Activated T-helper 1 cell treated with anti-CD3 and anti-CD28 coated beads, Interleukin-12 subunit alpha, Interleukin-12 subunit beta, Interleukin-2, Interleukin-4 antibody, amounts not matched to agents 30 ng/mL and 10 ng/mL and 1 ng/mL, durations not matched to agents 14 hours and 24 hours and 36 hours (primary cell): Measurements from ENCODE around the gene CORO6. TPM values are rescaled to one million over a fixed set of nuclear protein-coding genes. Genes with fewer than 3 reads are reported as not detected.

Experiments
- DNase-seq: peaks from one replicate; pipeline ENCODE4 v3.0.0; 2021; ENCODE audit warnings: low spot score
- H3K27ac Mint-ChIP-seq: one replicate; pipeline ENCODE4 v1.8.0; 2021; ENCODE audit warnings: mild to moderate bottlenecking, mixed read lengths
- H3K27me3 Mint-ChIP-seq: one replicate; pipeline ENCODE4 v1.8.0; 2022; ENCODE audit warnings: mild to moderate bottlenecking, moderate library complexity, mixed read lengths; ENCODE audit not compliant: insufficient read depth
- H3K36me3 Mint-ChIP-seq: one replicate; pipeline ENCODE4 v1.8.0; 2021; ENCODE audit warnings: low read depth, mixed read lengths
- H3K4me1 Mint-ChIP-seq: one replicate; pipeline ENCODE4 v1.8.0; 2021; ENCODE audit warnings: low read depth, mixed read lengths
- H3K4me3 Mint-ChIP-seq: one replicate; pipeline ENCODE4 v1.8.0; 2021; ENCODE audit warnings: mild to moderate bottlenecking, moderate library complexity, mixed read lengths
- H3K9me3 Mint-ChIP-seq: one replicate; pipeline ENCODE4 v1.8.0; 2021; ENCODE audit warnings: mixed read lengths
- intact Hi-C: fragments of 100-400 bp; cut with micrococcal nuclease; formaldehyde crosslinking; loops from one replicate; pipeline ENCODE4 v1.15.1; 2024
- total RNA-seq: library from RNA; stranded (reverse); gene quantifications from 2 replicates; pipeline ENCODE4 v1.2.3, GENCODE V29; 2022

Gene CORO6
- total RNA-seq, 1 donor from 2014 or later = 5.1 TPM

DNA sequence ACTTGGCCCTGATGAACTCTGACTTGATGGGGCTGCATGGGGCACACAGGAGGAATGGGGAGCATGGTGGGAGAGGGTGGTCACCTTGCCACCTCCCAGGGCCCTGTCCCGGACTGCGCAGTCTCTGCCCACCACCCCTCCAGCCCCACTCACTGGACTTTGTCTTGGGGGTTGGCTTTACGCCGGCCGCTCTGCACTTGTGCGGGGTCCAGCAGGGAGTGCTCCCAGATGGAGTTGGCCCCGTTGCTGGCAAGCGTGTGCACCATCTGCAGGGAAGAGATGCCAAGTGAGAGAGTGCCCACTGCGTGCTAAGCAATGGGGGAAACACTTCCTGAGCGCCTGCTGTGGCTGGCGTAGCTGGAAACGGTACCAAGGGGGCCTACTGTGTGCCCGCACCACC lies 39.9 kb downstream of the CORO6 start:
- DNase-seq = no peak
- Mint-ChIP-seq H3K4me3 (no peak overlapping the region), H3K27me3 (no peaks in the 10 kb centered on the region), H3K9me3 (no peaks in the 10 kb centered on the region), H3K4me1 (peaks cover 50% of the 10 kb centered on the region), H3K27ac (no peak overlapping the region), H3K36me3 (peaks cover 22% of the 10 kb centered on the region)
- intact Hi-C loops = no loop called here

DNA sequence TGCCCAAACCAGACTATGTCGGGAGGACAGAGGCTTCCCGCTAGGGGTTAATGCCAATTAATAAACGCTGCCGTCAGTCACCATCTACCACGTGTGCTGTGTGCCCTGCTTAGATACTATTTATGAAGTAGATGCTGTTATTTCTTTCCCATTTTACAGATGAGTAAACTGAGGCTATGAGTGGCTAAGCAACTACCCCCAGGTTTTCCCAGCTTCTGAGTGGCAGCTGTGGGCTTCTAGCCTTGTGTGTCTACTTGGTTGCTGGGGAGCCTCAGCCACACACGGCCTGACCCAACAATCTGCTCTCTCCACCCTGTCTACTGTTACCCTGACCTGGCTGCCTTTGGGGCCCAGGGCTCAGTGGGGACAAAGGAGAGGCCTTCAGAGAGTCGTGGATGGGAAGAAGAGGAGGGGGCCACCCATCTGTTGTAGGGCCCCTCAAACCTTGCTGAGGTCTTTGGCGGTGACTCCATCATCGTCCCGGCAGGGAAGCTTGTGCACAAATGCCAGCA lies 40.4 kb downstream of the CORO6 start:
- Mint-ChIP-seq H3K4me3 (peak overlapping the region; percentile 9), H3K36me3 (peaks cover 25% of the 10 kb centered on the region), H3K9me3 (no peaks in the 10 kb centered on the region), H3K27me3 (no peaks in the 10 kb centered on the region), H3K27ac (no peak overlapping the region), H3K4me1 (peaks cover 45% of the 10 kb centered on the region)
- DNase-seq = no peak
- intact Hi-C loops = no loop called here

DNA sequence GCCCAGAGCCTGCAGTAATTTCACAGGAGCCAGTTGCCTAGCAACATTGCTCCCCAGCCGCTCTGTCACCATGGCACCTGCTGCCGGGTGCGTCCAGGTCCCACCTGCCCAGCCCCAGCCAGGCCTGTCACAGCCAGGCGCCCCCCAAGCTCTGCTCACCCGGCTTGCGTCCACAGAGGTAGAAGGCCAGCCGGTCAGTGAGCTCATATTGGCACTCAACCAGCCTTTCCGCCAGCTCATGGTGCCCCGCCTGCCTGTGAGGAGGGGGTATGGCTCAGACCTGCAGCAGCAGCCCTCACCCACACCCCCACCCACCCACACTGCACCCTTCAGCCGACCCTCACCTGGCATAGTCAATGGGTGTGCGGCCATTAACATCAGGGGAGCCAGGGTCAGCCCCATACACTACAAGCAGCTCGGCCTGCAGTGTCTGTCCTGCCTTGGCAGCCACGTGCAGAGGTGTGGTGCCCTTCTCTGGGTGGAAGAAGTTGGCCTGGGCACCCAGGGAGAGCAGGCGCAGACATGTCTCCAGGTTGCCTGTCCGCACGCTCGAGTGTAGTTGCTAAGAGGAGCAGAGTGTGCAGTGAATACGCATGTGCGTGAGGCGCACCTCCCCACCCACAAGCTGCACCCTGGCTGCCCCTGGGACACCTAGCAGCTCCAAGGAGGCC lies 41.0 kb downstream of the CORO6 start:
- Mint-ChIP-seq H3K9me3 (no peaks in the 10 kb centered on the region), H3K36me3 (peaks cover 25% of the 10 kb centered on the region), H3K4me3 (no peak overlapping the region), H3K4me1 (peaks cover 39% of the 10 kb centered on the region), H3K27ac (no peak overlapping the region), H3K27me3 (no peaks in the 10 kb centered on the region)
- intact Hi-C loops = no loop called here
- DNase-seq = no peak

GRCh38 chr17:29579866-29580771 lies 42.6 kb downstream of the CORO6 start:
- no peak overlapping the region for H3K4me3 Mint-ChIP-seq
- no peaks in the 10 kb centered on the region for H3K9me3 Mint-ChIP-seq
- no peaks in the 10 kb centered on the region for H3K27me3 Mint-ChIP-seq
- intact Hi-C loops = loop anchor here (1.0 kb wide), 4 partner anchors 9 to 351 kb away; partner anchors contain the start of gene GIT1
- DNase-seq = peak; percentile 79
- H3K36me3 Mint-ChIP-seq = peaks cover 29% of the 10 kb centered on the region
- H3K27ac Mint-ChIP-seq = peak overlapping the region; percentile 90
- H3K4me1 Mint-ChIP-seq = peaks cover 23% of the 10 kb centered on the region

- Mint-ChIP-seq H3K27me3 (no peaks in the 10 kb centered on the region), H3K27ac (no peak overlapping the region), H3K4me3 (no peak overlapping the region), H3K36me3 (peaks cover 36% of the 10 kb centered on the region), H3K4me1 (peaks cover 11% of the 10 kb centered on the region), H3K9me3 (no peaks in the 10 kb centered on the region)
- intact Hi-C loops = no loop called here
- DNase-seq = no peak
Observed at GRCh38 chr17:29578626-29579485, 43.9 kb downstream of the CORO6 start.

GRCh38 chr17:29577385-29578211 lies 45.1 kb downstream of the CORO6 start:
- H3K4me3 Mint-ChIP-seq = no peak overlapping the region
- H3K36me3 Mint-ChIP-seq = peaks cover 45% of the 10 kb centered on the region
- peaks cover 8% of the 10 kb centered on the region for H3K4me1 Mint-ChIP-seq
- no peaks in the 10 kb centered on the region for H3K27me3 Mint-ChIP-seq
- H3K27ac Mint-ChIP-seq = no peak overlapping the region
- intact Hi-C loops = no loop called here
- H3K9me3 Mint-ChIP-seq = no peaks in the 10 kb centered on the region
- DNase-seq = no peak

GRCh38 chr17:29577001-29577370 lies 45.7 kb downstream of the CORO6 start:
- DNase-seq = no peak
- Mint-ChIP-seq H3K4me1 (peaks cover 8% of the 10 kb centered on the region), H3K27ac (no peak overlapping the region), H3K27me3 (no peaks in the 10 kb centered on the region), H3K4me3 (no peak overlapping the region), H3K9me3 (no peaks in the 10 kb centered on the region), H3K36me3 (peaks cover 41% of the 10 kb centered on the region)
- intact Hi-C loops = no loop called here

- Mint-ChIP-seq H3K36me3 (peaks cover 38% of the 10 kb centered on the region), H3K27ac (no peak overlapping the region), H3K9me3 (no peaks in the 10 kb centered on the region), H3K4me3 (no peak overlapping the region), H3K27me3 (no peaks in the 10 kb centered on the region), H3K4me1 (peaks cover 8% of the 10 kb centered on the region)
- no peak for DNase-seq
- intact Hi-C loops = no loop called here
Observed at GRCh38 chr17:29576214-29577000, 46.3 kb downstream of the CORO6 start.

DNA sequence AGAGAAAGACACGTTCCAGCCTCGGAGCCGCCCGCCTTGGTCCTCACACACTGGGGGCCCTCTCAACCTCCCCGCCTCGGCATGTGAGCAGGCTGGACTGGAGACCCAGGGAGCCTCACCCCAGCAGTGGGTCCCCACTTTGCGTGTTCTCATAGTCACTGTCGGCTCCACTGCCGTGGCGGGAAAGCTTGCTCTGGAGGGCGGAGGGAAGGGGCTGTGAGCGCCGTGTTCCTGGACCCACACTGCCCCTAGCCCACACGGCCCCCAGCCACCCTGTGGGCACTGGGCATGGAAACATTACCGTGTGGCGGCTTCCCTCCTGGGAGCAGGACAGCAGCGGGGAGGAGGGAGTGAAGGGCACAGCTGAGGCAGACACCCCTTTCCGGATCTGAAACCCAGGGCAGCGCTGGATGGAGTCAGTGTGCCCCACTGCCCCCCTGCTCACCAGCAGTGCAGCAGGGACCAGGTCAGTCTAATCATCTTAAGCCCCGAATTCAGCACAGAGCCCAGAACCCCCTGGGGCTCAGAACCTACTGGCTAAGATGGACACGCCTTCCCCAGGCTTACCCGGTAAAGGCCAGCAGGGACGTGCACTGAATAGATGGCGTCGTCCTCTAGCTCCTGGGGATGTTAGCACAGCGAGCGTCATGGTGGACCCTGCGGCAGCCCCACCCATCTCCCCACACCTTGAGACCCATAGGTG lies 47.0 kb downstream of the CORO6 start:
- Mint-ChIP-seq H3K4me3 (no peak overlapping the region), H3K27ac (no peak overlapping the region), H3K27me3 (no peaks in the 10 kb centered on the region), H3K4me1 (peaks cover 8% of the 10 kb centered on the region), H3K9me3 (no peaks in the 10 kb centered on the region), H3K36me3 (peaks cover 39% of the 10 kb centered on the region)
- DNase-seq = no peak
- intact Hi-C loops = no loop called here

DNA sequence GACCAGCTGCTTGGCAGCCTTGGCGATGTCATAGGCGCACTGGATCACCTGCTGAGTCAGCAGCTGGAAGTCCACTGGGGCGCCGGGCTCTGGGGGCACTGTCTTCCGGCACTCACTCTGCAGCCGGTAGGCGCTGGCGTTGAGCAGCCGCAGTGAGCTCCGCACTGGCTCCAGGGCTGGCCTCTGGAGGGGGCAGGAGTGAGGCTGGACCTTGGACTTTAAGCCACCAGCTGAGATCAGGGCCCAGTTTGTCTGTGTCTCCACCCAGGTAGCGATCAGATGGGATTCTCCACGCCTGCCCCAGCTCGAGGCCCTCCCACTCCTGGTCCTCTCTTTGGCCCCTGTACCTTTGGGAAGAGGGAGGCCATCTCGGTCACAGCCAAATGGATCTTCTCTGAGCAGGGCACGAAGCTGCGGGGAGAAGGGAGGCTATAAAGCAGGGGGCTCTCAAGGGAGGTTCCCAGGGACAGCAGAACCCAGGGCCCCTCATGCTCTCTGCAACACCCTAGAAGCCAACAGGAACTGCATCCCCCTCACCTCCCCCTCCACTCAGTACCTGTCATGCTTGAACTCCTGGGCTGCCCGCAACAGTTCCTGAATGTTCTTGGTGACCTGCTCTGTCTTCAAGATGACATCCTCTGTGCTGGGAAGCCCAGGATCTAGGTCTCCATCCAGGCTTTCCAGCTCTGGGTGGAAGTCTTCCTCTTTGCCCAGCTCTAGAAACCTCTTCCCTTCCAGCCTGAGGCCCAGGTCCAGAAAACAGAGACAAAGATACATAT lies 47.8 kb downstream of the CORO6 start:
- Mint-ChIP-seq H3K27ac (no peak overlapping the region), H3K36me3 (peaks cover 36% of the 10 kb centered on the region), H3K4me3 (no peak overlapping the region), H3K4me1 (peaks cover under 1% of the 10 kb centered on the region), H3K9me3 (no peaks in the 10 kb centered on the region), H3K27me3 (no peaks in the 10 kb centered on the region)
- intact Hi-C loops = no loop called here
- no peak for DNase-seq
